Spinal cord (tissue), 10 donors: ENCODE measurements around the gene ADAT2. TPM values are rescaled to one million over a fixed set of nuclear protein-coding genes. Genes with fewer than 3 reads are reported as not detected.

ENCODE experiments used
- DNase-seq, 6 donors: peaks; one replicate each; pipeline versions ENCODE4 v3.0.0 to v3.0.0-alpha.2; 2013 to 2015; ENCODE audit warnings: low spot score in 6 of 6, low read depth in 4 of 6
- H3K27ac ChIP-seq: one replicate; pipeline ENCODE4 v1.5.1; 2013; ENCODE audit warnings: low read depth, low read length, control low read depth
- H3K27me3 ChIP-seq: one replicate; pipeline ENCODE4 v1.6.1; 2013; ENCODE audit warnings: low read length; ENCODE audit not compliant: control insufficient read depth, insufficient read depth
- H3K36me3 ChIP-seq: one replicate; pipeline ENCODE4 v1.6.1; 2013; ENCODE audit warnings: low read length; ENCODE audit not compliant: control insufficient read depth, insufficient read depth
- H3K4me1 ChIP-seq: one replicate; pipeline ENCODE4 v1.6.1; 2013; ENCODE audit warnings: low read length; ENCODE audit not compliant: control insufficient read depth, insufficient read depth
- H3K4me3 ChIP-seq: one replicate; pipeline ENCODE4 v1.5.1; 2013; ENCODE audit warnings: low read depth, low read length, control low read depth
- H3K9me3 ChIP-seq: one replicate; pipeline ENCODE4 v1.6.1; 2013; ENCODE audit warnings: low read length; ENCODE audit not compliant: control insufficient read depth, insufficient read depth
- WGBS: methylation state at CpG from one replicate; pipeline ENCODE4 v1.1.5; 2013; ENCODE audit warnings: missing lambda C conversion rate; ENCODE audit not compliant: insufficient coverage; 5-methylcytosine and 5-hydroxymethylcytosine counted together
- long read RNA-seq, 4 donors: transcript quantifications; one replicate each; lab custom pipeline, GENCODE V29; 2026
- polyA plus RNA-seq, 2 donors: library from polyadenylated mRNA; unstranded; fragments of 120-200 nt; gene quantifications; one replicate each; pipeline ENCODE4 v1.2.1, GENCODE V29; 2013; ENCODE audit not compliant: insufficient read length in 2 of 2
- total RNA-seq, 2 donors: library from RNA; depleted of rRNA in 1 of 2; stranded (reverse); fragments of 120-200 nt in 1 of 2; fragments of >200 nt in 1 of 2; gene quantifications; one replicate each; pipeline versions ENCODE4 v1.2.3 to v1.2.4, GENCODE V29; 2013 to 2014
- donor health status: healthy.

Gene ADAT2
- total RNA-seq, result 1 to 10 TPM; 4.6 to 6.0 TPM
- 1 to 10 TPM; 5.0 to 7.1 TPM for polyA plus RNA-seq
- long read RNA-seq, donor 1, result 0 reads
- long read RNA-seq, donor 2, result 0 reads
- long read RNA-seq, donor 3, result 0 reads
- long read RNA-seq, donor 4, full-length matches to known transcripts, result 5 of 57 reads
- long read RNA-seq, donor 4, partial matches to known transcripts, result 34 of 57 reads
- long read RNA-seq, donor 4, other reads (novel, unspliced or antisense), result 18 of 57 reads

DNA sequence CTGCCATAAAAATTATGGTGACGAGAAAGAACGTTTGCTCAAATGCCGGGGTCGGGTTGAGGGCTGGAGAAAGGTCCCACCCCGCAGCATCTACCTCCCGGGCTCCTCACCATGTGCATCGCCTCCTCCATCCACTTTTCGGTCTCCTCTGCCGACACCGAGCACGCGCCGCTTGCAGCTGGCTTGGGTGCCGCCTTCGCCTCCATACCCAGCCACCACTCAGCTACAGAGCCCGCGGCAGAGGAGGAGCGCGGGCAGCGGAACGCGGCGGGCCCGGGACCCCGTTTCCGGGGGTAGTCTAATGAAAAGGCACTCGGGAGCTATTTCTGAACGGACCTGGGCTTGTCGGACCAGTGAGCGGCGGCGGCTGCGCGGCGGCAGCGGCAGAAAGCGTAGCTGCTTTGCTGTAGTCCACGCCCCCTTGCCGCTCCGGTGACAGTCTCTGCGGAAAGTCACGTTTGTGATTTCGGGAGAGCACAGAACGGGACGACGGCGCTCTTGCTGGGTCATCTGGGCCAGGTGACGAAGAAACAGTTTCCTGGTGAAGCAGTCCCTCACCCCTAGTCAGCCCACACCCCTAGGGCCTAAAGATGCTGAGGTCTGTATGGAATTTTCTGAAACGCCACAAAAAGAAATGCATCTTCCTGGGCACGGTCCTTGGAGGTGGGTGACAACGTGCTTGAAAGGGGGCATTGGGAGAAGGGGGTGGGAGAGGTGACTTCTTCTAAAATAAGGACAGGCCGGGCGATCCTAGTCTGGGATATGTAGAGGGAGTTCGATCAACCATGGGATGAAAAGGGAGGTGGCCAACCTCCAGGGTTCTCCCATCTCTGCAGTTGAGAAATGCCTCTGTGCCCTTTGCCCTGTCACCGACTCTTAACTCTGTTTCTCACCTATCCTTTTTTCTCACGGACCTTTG lies at the start of gene ADAT2, which contains the start of gene PEX3:
Gene ADAT2 (minus strand): TSS at position 243 of the 919 bp plus-strand sequence. CDS start 37 bp downstream, at position 206.
Gene PEX3 (plus strand): TSS at position 353 of the 919 bp plus-strand sequence. CDS start 238 bp downstream, at position 591.
- H3K9me3 ChIP-seq, result no peaks in the 10 kb centered on the region
- H3K27ac ChIP-seq, result peak within 1 kb of the TSS; percentile 84
- no peaks in the 10 kb centered on the region for H3K27me3 ChIP-seq
- peak; percentile 75 to 98 (median 86) for DNase-seq
- no peaks in the 10 kb centered on the region for H3K4me1 ChIP-seq
- WGBS, result under 1% methylated on average over 51 of the region's 56 CpGs
- no peaks in the 10 kb centered on the region for H3K36me3 ChIP-seq
- H3K4me3 ChIP-seq, result peak within 1 kb of the TSS; percentile 78

- no peak for DNase-seq
- no peaks in the 10 kb centered on the region for H3K27me3 ChIP-seq
- no peak overlapping the region for H3K27ac ChIP-seq
- no peaks in the 10 kb centered on the region for H3K36me3 ChIP-seq
- no peak overlapping the region for H3K4me3 ChIP-seq
- 96% methylated on average over 4 of the region's 4 CpGs for WGBS
- no peaks in the 10 kb centered on the region for H3K9me3 ChIP-seq
- no peaks in the 10 kb centered on the region for H3K4me1 ChIP-seq
Observed at GRCh38 chr6:143498428-143498827, 47.9 kb upstream of the ADAT2 start.

- no peaks in the 10 kb centered on the region for H3K9me3 ChIP-seq
- WGBS, result no CpG with 5 or more reads among the region's 1 CpG
- no peaks in the 10 kb centered on the region for H3K36me3 ChIP-seq
Observed at GRCh38 chr6:143496974-143497373, 46.5 kb upstream of the ADAT2 start.

DNA sequence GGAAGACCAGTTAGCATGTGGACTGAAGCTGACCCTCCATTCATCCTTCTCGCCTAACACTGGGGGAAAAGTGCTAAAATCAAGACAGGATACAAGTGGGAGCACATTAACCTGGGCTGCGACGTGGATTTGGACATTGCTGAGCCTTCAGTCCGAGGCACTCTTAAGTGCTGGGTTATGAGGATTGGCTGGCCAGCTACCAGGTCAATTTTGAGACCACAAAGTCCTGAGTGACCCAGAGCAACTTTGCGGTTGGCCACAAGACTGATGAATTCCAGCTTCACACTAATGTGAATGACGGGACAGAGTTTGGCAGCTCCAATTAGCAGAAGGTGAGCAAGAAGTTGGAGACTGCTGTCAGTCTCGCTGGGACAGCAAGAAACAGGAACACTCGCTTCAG lies 40.3 kb upstream of the ADAT2 start:
- Histone ChIP-seq H3K36me3 (no peaks in the 10 kb centered on the region), H3K27me3 (no peaks in the 10 kb centered on the region), H3K4me1 (no peaks in the 10 kb centered on the region), H3K27ac (no peak overlapping the region), H3K9me3 (no peaks in the 10 kb centered on the region), H3K4me3 (no peak overlapping the region)
- DNase-seq, result no peak
- WGBS, result 94% methylated on average over 6 of the region's 8 CpGs

More at GRCh38 chr6:143496974-143497373, 46.5 kb upstream of the ADAT2 start:
- Histone ChIP-seq H3K27me3 (no peaks in the 10 kb centered on the region), H3K27ac (no peak overlapping the region), H3K4me3 (no peak overlapping the region), H3K4me1 (no peaks in the 10 kb centered on the region)
- no peak for DNase-seq

GRCh38 chr6:143490244-143490643 lies 39.7 kb upstream of the ADAT2 start:
- no peaks in the 10 kb centered on the region for H3K4me1 ChIP-seq
- H3K9me3 ChIP-seq, result no peaks in the 10 kb centered on the region
- WGBS, result no CpG with 5 or more reads among the region's 1 CpG

DNA sequence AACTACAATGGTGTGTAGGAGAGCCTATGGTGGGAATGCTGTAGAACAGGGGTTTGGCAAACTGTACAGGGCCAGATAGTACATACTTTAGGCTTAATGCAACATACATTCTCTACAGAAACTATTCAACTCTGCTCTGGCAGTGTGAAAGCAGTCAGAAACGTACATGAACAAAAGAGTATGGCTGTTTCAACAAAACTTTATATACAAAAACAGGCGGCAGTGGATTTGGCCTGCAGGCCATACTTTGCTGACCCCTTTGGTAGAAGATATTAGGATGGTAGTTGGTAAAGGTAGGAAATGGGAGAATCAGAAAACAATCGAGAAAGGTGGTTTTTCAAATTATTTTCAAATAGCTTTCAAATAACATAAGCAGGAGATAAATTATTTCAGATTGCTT lies 36.3 kb upstream of the ADAT2 start:
- Histone ChIP-seq H3K27me3 (no peaks in the 10 kb centered on the region), H3K27ac (no peak overlapping the region), H3K4me3 (no peak overlapping the region), H3K4me1 (no peaks in the 10 kb centered on the region), H3K36me3 (no peaks in the 10 kb centered on the region), H3K9me3 (no peaks in the 10 kb centered on the region)
- no CpG with 5 or more reads among the region's 3 CpGs for WGBS
- no peak for DNase-seq

More at GRCh38 chr6:143490244-143490643, 39.7 kb upstream of the ADAT2 start:
- H3K27me3 ChIP-seq, result no peaks in the 10 kb centered on the region
- no peak overlapping the region for H3K4me3 ChIP-seq
- H3K27ac ChIP-seq, result no peak overlapping the region
- no peaks in the 10 kb centered on the region for H3K36me3 ChIP-seq
- no peak for DNase-seq

GRCh38 chr6:143485967-143486366 lies 35.5 kb upstream of the ADAT2 start:
- H3K4me3 ChIP-seq, result no peak overlapping the region
- no peak for DNase-seq
- no CpG with 5 or more reads among the region's 2 CpGs for WGBS

GRCh38 chr6:143482593-143482992 lies 32.1 kb upstream of the ADAT2 start:
- Histone ChIP-seq H3K36me3 (peaks cover 4% of the 10 kb centered on the region), H3K27ac (no peak overlapping the region), H3K4me3 (no peak overlapping the region), H3K27me3 (no peaks in the 10 kb centered on the region), H3K4me1 (no peaks in the 10 kb centered on the region), H3K9me3 (no peaks in the 10 kb centered on the region)
- WGBS, result no CpG with 5 or more reads among the region's 2 CpGs
- DNase-seq, result no peak

More at GRCh38 chr6:143485967-143486366, 35.5 kb upstream of the ADAT2 start:
- Histone ChIP-seq H3K9me3 (no peaks in the 10 kb centered on the region), H3K36me3 (no peaks in the 10 kb centered on the region), H3K4me1 (no peaks in the 10 kb centered on the region), H3K27me3 (no peaks in the 10 kb centered on the region), H3K27ac (no peak overlapping the region)

DNA sequence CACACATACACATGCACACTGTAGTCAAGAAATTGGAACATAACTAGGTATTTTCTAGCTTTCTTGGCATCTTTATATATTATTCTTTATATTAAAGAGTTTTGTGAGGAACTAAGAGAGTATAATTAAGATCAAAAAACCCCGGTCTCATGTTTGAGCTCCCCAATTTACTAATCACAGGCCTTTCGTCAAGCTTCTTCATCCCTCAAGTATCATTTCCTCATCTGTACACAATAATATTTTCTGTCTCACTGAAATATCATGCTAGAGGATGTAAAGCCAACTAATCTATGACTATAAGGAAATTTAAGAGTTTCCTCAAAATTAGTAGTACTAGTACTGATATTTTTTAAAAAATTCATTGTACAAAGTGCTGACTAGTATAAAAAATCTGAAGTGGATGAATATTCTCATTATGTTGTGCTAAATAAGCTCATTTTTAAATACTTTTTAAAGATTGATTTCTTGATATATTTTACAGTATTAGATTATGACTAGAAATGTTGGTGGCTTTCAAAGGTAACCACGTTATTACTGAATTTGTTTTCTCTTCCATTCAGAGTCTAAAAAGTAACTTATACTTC lies 28.1 kb upstream of the ADAT2 start:
- no peak overlapping the region for H3K27ac ChIP-seq
- peaks cover 16% of the 10 kb centered on the region for H3K36me3 ChIP-seq
- no peaks in the 10 kb centered on the region for H3K4me1 ChIP-seq
- no CpG with 5 or more reads among the region's 3 CpGs for WGBS
- H3K27me3 ChIP-seq, result no peaks in the 10 kb centered on the region
- DNase-seq, result no peak
- H3K4me3 ChIP-seq, result no peak overlapping the region
- no peaks in the 10 kb centered on the region for H3K9me3 ChIP-seq
